Fibroblast of pulmonary artery (primary cell): ENCODE data around the gene RPRD1B.

Experiments
- DNase-seq: peaks from one replicate; pipeline ENCODE4 v3.0.0-alpha.2; 2010; ENCODE audit warnings: low read depth
- H3K4me3 ChIP-seq: replicated peaks from 2 replicates; pipeline ENCODE4 v1.5.1; 2011; ENCODE audit warnings: low read depth, mild to moderate bottlenecking, control low read depth, low read length, moderate library complexity
- TF ChIP-seq, protein P1 (sequence below): IDR thresholded peaks from 2 replicates; pipeline ENCODE4 v1.5.1; 2011; ENCODE audit warnings: mild to moderate bottlenecking, control low read depth, low read length, inconsistent platforms; ENCODE audit errors: missing control alignments

RPRD1B gene

DNA sequence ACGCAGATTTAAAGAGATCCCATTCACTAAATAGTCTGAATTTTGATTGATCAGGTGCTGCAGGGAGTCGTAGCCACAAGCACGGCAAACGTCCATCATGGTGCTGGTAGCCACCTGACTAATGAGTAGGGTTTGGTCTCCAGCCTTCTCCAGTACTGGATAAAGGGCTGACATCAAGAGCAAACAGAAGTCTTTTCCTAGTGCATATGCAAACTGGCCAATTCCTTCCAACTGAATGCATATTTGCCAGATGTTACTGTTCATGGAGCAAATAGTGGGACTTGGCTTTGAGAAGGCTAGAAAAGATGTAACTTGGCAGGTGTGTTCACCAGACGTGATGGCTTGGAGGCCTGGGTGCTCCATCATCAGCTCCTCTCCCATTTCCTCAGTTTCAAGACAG lies 21.9 kb upstream of the RPRD1B start:
- no peak for DNase-seq
- H3K4me3 ChIP-seq, result no peak overlapping the region
- TF ChIP-seq, protein P1, sequence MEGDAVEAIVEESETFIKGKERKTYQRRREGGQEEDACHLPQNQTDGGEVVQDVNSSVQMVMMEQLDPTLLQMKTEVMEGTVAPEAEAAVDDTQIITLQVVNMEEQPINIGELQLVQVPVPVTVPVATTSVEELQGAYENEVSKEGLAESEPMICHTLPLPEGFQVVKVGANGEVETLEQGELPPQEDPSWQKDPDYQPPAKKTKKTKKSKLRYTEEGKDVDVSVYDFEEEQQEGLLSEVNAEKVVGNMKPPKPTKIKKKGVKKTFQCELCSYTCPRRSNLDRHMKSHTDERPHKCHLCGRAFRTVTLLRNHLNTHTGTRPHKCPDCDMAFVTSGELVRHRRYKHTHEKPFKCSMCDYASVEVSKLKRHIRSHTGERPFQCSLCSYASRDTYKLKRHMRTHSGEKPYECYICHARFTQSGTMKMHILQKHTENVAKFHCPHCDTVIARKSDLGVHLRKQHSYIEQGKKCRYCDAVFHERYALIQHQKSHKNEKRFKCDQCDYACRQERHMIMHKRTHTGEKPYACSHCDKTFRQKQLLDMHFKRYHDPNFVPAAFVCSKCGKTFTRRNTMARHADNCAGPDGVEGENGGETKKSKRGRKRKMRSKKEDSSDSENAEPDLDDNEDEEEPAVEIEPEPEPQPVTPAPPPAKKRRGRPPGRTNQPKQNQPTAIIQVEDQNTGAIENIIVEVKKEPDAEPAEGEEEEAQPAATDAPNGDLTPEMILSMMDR, result no peak

DNA sequence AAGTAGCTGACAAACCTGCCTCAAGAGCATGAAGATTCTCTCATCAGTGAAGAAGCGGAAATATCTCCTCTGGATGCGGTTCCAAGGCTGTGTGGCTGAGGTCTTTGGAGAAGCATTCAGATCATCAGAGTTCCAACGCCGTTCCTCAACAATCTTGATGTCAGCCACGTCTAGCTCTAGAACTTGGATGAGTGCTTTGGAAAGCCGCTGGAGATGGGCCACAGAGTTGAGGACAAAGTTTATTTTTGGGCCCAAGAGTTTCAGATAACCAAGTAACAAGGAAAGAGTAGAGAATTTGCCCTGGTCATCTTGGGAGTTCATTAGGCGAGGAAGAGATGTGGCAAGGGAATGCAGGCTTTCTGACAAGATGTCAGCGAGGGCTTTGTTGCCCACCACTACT lies 21.2 kb upstream of the RPRD1B start:
- no peak for DNase-seq
- TF ChIP-seq, protein P1, result no peak

DNA sequence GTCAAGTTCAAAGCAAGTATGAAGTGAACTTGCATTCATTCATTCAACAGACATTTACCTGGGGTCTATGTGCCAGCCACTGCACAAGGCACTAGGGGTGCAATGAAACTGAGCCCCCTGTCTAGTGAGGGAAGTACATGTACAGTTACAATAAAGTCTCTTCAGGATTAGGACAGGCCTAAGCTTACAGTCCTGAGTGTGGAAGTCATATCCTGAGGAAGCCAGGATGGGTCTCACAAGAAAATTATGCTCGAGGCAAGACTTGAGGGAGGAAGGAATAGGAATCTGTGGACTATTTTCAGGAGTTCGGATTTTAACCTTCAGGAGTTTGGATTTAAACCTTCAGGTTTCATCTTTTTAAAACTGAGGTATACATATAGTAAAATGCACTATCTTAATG lies 19.7 kb upstream of the RPRD1B start:
- H3K4me3 ChIP-seq, result no peak overlapping the region
- DNase-seq, result no peak
- TF ChIP-seq, protein P1, result no peak

More for the DNA sequence above, 21.2 kb upstream of the RPRD1B start:
- H3K4me3 ChIP-seq, result no peak overlapping the region

DNA sequence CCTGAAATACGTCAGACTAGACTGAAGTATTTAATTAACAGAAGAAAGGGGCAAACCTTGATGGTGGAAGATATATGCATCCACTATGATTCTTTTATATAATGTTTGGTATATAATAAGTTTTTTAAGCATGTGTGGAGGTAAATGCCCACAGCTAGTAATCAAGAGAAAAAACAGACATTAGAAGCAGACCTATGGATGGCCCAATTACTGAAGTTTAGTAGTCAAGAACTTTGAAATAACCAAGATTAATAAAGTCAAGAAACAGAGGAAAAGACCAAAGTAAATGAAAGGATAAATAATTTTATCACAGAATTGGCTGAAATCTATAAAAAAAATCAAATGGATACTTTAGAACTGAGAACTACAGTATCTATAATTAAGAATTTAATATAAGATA lies 15.6 kb upstream of the RPRD1B start:
- TF ChIP-seq, protein P1, result no peak
- no peak for DNase-seq
- H3K4me3 ChIP-seq, result no peak overlapping the region

DNA sequence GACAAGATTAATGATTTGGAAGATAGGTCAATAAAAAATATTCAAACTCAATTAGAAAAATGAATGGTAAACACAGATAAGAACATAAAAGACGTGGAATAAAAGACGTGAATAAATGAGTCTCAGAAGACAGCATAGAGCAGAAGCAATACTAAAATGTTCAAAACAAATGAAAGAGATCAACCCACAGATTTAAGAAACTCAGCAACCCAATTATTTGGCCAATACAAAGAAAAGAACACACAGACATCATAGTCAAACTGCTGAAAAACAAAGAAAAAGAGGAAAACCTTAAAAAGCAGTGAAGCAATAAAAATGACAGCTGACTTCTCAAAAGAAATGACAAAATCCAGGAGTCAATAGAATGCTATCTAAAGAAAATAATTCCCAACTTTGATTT lies 15.2 kb upstream of the RPRD1B start:
- DNase-seq, result no peak
- no peak overlapping the region for H3K4me3 ChIP-seq
- TF ChIP-seq, protein P1, result no peak

DNA sequence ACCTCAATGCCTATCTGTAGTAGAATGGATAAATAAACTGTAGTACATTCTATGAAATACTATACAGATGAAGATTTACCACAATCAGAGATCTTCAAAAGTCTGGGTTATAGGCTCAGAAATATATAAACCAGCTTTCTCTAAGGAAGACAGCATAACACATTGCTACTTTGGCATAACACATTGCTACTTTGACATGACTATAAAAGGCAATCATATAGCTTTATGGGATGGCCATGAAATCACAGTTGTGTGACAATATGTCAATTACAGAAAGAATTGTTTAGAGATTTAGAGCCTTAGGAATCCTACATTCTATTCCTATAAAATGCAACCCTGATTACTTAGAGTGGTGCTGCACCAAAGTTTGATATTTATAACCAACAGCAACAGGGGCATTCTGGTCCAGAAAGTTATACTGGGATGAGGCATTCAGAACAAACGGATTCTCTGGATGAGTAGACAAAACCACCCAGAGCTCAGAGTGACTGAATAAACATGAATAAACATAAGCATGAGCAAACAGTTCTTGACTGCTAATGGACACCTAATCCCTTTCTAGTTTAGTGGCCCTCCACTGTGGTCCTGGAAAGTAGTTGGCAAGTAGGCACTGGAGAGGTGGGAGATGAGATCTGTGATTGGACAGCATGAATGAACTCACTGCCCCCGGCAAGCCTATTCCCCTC lies 12.3 kb upstream of the RPRD1B start:
- no peak for DNase-seq
- TF ChIP-seq, protein P1, result no peak
- no peak overlapping the region for H3K4me3 ChIP-seq
